HTR-8/SVneo (cell line): ENCODE results near the gene CYP4F3.
"Not testable (repeated sequence)": the region's sequence is repeated elsewhere in the genome, so short reads cannot be mapped to it uniquely, and the experiment has no call there.

Source experiments
- DNase-seq: peaks from one replicate; pipeline ENCODE4 v3.0.0; 2011; ENCODE audit warnings: low spot score, mixed read lengths; ENCODE audit not compliant: insufficient read length
- FAIRE-seq: peaks from 2 replicates; lab custom pipeline; 2011; peaks lifted over from hg19 to GRCh38; lab: Jason Lieb, UNC

CYP4F3 gene

GRCh38 chr19:15629003-15629880 lies 11.5 kb upstream of the CYP4F3 start:
- DNase-seq (peak; percentile 80), FAIRE-seq (peak; percentile 23)

- FAIRE-seq: no peak
- peak; percentile 43 for DNase-seq
These were observed 8.9 kb upstream of the CYP4F3 start for GRCh38 chr19:15631817-15632216.

GRCh38 chr19:15633082-15633835 lies 7.4 kb upstream of the CYP4F3 start:
- no peak for DNase-seq
- no peak for FAIRE-seq

GRCh38 chr19:15634105-15634504 lies 6.6 kb upstream of the CYP4F3 start:
- FAIRE-seq: no peak
- DNase-seq: no peak

- FAIRE-seq (no peak), DNase-seq (no peak)
These were observed 5.5 kb upstream of the CYP4F3 start for GRCh38 chr19:15635016-15635805.

GRCh38 chr19:15636026-15636425 lies 4.7 kb upstream of the CYP4F3 start:
- DNase-seq (no peak), FAIRE-seq (no peak)

GRCh38 chr19:15639596-15639995 lies 1.1 kb upstream of the CYP4F3 start:
- no peak for DNase-seq
- FAIRE-seq: no peak

GRCh38 chr19:15640904-15641597 lies 354 bp downstream of the CYP4F3 start:
- no peak for DNase-seq
- FAIRE-seq: no peak

- FAIRE-seq (no peak), DNase-seq (no peak)
These were observed 1.3 kb downstream of the CYP4F3 start for GRCh38 chr19:15641901-15642491.

GRCh38 chr19:15642807-15643206 lies 2.1 kb downstream of the CYP4F3 start:
- no peak for FAIRE-seq
- no peak for DNase-seq

GRCh38 chr19:15643387-15643786 lies 2.7 kb downstream of the CYP4F3 start:
- DNase-seq: no peak
- FAIRE-seq: no peak

- DNase-seq: no peak
- no peak for FAIRE-seq
These were observed 3.5 kb downstream of the CYP4F3 start for GRCh38 chr19:15644066-15644741.

- FAIRE-seq (no peak), DNase-seq (no peak)
These were observed 4.1 kb downstream of the CYP4F3 start for GRCh38 chr19:15644816-15645215.

- FAIRE-seq (no peak), DNase-seq (no peak)
These were observed 8.8 kb downstream of the CYP4F3 start for GRCh38 chr19:15649526-15649925.

GRCh38 chr19:15650123-15650522 lies 9.4 kb downstream of the CYP4F3 start:
- DNase-seq, FAIRE-seq: not testable (repeated sequence)

- no peak for FAIRE-seq
- no peak for DNase-seq
These were observed 11.1 kb downstream of the CYP4F3 start for GRCh38 chr19:15651791-15652190.

- FAIRE-seq: no peak
These were observed 12.0 kb downstream of the CYP4F3 start for GRCh38 chr19:15652559-15653278.

GRCh38 chr19:15656467-15656866 lies 15.8 kb downstream of the CYP4F3 start:
- FAIRE-seq: no peak
- DNase-seq: no peak

More at GRCh38 chr19:15652559-15653278, 12.0 kb downstream of the CYP4F3 start:
- DNase-seq: no peak
